ENCODE data around the gene MRPL34. TPM values are rescaled to one million over a fixed set of nuclear protein-coding genes. Genes with fewer than 3 reads are reported as not detected.

The MRPL34 gene
- total RNA-seq, 1 donor from 2014 or later, result 102 TPM

GRCh38 chr19:17328517-17329365 lies 23.1 kb downstream of the MRPL34 start:
- DNase-seq (ENCODE audit: low spot score), result no peak

GRCh38 chr19:17329366-17330261 lies 23.9 kb downstream of the MRPL34 start:
- no peak for DNase-seq (ENCODE audit: low spot score)

DNA sequence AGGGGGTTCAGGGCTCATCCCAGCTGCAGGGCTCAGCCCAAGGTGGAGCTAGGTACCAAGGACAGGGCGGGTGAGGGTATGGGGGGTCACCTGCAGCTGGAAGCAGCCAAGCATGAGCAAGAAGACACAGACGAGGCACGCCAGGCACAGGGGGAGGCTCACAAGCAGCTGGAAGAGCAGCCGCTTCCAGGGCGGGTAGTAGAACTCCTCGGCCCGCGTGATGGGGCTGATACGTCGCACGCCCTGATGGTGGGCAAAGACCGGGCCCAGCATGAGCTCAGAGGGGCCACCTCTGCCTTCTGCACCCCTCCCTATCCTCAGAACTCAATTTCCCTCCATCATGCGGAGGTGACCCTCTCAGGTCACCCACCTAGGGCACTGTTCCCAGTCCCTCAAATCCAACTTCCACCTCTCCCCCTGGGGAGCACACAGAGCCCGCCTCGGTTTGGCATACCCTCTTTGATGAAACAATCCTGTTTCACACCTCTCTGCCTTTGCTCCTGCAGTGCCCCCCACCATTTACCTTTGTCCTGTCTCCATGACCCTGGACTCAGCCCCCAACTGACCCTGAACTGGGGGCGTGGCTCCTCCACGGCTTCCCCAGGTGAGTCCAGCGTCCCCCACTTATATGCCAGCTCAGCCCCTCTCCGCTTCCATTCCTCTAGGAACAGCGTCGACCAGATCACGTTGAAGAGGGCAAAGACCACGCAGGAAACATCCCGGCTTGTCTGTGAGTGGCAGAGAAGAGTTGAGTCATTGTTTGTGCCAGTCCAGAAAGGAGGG lies 24.8 kb downstream of the MRPL34 start:
- DNase-seq (ENCODE audit: low spot score), result no peak

DNA sequence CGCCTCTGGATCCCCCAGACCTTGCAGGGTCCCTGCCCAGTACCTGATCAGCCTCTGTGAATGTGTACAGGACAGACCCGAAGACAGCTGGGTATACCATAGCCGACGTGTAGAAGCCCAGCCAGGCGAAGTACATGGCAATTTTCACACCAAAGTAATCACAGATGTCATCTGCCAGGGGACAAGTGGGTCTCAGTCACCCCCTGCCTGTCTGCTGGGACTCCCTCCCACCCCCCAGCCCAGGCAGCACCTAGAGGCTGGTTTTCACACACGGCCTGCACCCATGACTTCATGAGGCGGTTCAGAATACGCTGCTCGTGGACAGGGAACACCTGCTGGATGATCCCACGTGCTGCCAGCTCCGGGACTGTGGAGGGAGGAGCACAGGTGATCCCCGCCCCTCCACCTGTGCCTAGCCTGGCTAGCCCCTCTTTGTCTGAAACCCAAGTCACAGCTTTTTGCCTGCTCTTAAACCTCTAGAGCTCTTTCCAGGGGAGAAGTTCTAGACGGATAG lies 25.4 kb downstream of the MRPL34 start:
- no peak for DNase-seq (ENCODE audit: low spot score)

DNA sequence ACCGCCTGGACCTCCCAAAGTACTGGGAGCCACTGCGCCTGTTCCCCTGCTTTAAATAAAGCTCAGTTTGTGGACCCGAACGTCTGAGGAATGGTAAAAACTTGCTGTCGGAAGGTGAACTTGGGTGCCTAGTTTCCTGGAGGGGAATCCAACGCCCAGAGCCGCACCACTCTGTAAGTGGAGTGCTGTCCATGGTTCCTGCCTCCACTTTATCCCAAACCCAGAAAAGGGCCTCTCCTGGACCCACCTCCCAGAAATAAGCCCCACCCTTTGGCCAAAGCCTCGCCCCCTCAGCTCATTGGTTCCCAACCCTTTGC lies 26.6 kb downstream of the MRPL34 start:
- DNase-seq (ENCODE audit: low spot score), result no peak

DNA sequence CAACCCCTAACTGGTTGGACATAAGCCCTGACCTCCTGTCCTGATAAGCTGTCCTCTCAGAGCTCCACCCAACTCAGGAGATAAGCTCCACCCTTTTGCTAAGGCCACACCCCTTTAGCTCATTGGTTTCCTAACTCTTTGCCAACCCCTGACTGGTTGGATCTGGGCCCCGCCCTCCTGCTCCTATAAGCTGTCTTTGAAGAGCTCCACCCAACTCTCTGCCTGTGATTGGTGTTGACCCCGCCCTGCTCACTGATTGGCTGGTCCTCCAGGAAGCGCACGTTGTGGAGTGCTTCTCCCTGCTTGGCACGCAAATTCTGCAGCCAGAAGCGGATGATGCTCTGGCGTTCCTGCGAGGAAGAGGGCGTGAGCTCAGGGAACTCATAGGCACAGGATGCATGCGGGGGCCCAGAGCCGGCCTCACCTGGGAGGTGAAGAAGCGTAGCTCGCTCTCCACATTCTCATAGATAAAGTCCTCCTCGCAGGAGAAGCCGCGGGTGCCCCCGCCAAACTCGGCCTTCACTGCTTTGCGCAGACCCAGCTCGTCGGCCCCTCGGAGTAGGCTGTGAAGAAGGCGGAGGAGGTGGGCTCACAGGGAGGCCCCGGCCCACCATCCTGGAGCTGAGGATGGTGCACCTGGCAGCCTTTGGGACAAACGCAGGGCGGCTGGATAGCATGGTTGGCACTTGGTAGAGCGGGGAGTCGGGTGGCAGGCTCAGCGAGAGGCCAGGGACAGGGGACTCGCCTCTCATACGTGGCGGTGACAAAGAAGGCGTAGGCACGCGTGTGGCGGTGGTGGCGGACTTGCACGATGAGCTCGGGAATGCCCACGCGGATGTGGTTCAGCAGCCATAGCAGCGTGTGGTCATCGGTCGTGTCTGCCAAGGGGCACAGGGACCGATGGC lies 27.3 kb downstream of the MRPL34 start:
- no peak for DNase-seq (ENCODE audit: low spot score)

DNA sequence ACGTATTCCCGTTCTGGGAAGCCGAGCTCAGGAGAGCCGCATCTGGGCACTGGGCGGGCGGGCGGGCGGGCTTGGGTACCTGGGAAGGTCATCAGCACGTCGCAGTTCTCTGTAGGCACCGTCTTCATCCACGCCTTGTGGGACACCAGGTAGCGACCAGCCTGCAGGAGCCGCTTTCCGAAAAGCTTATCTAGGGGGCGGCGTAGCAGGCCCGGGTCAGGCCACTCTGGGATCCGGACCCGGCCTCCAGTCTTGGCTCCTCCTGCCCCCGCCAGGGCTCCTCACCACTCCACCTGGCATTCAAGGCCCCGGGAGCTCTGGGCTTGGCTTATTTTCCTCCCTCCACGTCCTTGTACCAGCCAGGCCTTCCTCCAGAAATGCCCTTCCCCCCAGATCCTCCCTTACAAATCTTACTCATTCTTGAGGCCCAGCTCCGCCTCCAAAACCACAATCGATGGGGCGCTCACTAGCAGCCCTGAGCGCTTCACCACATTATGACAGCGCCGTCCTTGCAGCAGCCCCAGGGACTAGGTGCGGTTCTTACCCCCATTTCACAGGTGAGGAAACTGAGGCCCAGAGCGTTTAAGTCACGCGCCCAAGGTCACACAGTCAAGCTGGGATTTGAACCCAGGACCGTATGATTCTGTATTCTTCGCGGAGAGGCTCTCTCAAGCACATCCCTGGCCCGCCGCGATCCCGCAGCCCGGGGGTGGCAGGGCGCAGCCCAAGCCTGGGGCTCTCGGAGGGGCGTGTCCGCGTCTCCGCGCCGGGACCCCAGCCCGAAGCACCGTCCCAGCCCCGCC lies 28.1 kb downstream of the MRPL34 start:
- peak; percentile 88 for DNase-seq (ENCODE audit: low spot score)

DNA sequence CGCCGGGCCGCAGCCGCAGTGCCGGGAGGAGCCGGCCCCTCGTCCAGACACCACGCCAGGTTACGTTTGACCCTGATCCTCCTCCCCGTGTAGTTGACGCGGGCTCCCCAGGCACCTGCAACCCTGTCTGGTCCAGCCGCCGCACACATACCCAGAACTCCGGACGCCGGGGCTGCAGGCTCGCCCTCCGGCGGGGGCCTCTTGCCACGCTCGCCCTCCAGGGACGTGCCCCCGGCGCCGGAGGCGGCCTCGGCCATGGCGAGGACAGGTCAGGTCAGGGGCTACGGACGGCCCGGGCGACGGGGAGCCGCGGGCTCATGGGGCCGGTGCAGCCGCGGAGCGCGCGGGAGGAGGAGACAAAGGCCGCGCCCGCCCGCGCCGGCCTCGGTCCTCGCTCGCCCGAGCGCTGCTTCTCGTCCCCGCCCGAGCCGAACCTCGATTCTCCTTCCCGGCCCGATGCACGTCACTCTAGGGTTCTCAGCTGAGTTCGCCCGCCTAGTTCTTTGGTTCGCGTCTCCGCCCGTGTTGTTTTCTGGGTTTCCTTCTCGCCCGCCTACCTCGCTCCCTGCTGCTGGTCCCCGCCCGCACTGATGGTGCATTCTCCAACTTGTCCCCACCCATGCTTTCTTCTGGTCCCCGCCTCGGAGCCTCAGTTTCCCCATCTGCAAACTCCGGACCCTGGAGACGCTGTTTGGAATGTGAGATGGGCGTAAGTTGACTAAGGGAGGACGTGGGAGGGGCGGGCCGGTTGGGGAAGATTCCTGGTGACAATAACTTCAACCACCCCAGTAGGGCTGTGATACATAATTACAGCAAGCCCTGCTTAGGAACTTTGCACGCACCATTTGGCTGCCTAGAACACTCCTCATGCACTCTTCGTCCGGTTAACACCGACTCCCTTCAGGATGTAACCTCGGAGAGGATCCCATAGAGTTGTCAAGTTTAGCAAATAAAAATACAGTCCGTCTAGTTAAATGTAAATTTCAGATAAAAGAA lies 29.0 kb downstream of the MRPL34 start, which contains the start of gene ANO8:
ANO8 (minus strand) TSS at position 442 of the 996 bp plus-strand sequence; CDS start at position 257, 185 bp downstream.
- peak; percentile 97 for DNase-seq (ENCODE audit: low spot score)

- no peak for DNase-seq (ENCODE audit: low spot score)
These were observed 29.9 kb downstream of the MRPL34 start for GRCh38 chr19:17335575-17335974.

GRCh38 chr19:17336872-17337674 lies 31.4 kb downstream of the MRPL34 start, which contains the start of gene GTPBP3:
Gene GTPBP3, plus strand, starts transcription at chr19:17337553. Its CDS starts 59 bp downstream, at chr19:17337612.
- DNase-seq (ENCODE audit: low spot score), result peak; percentile 97

DNA sequence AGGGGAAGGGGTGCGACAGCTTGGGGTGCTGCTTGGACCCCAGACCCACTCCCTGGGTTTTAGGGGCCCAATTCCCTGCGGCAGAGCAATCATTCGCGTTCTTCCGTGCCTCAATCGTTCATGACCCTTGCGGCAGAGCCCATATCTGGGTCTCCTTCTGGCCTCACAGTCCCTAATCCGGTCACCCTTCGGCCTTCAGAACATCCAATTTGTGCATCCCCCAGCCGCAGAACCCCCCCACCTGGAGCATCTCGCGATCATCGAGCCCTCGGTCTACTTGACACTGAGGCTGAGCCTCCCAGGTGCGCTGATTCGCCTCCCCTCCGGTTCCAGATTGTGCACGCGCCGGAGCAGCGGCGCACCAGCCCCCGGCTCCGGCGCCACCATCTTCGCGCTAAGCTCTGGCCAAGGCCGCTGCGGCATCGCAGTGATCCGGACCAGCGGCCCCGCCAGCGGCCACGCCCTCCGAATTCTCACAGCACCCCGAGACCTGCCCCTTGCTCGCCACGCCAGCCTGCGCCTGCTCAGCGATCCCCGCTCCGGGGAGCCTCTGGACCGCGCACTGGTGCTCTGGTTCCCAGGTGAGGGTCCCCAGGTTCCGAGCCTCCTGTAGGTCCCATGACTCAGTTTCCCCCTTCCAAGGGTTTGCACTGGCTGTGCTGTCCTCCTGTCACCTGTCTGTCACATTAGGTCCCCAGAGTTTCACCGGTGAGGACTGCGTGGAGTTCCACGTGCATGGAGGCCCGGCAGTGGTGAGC lies 32.2 kb downstream of the MRPL34 start:
- DNase-seq (ENCODE audit: low spot score), result no peak

DNA sequence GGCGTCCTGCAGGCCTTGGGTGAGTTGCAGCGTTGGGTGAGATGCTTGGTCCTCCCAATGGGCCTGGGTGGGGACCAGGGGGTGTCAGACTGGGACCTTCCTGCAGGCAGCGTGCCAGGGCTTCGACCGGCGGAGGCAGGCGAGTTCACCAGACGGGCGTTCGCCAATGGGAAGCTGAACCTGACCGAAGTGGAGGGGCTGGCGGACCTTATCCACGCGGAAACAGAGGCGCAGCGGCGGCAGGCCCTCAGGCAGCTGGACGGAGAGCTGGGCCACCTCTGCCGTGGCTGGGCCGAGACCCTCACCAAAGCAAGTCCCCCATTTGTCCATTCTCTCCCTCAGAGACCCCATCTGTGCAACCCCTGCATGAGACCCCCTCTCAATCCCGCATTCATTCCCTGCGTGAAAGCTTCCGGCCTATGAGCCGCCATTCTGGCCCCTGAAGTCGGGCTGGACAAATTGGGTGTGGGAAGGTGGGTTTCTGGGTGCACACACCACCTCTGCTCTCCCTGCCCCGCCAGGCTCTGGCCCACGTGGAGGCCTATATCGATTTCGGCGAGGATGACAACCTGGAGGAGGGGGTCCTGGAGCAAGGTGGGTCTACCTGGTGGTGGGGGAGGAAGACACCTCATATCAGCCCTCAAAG lies 32.9 kb downstream of the MRPL34 start:
- DNase-seq (ENCODE audit: low spot score), result no peak

GRCh38 chr19:17339088-17339741 lies 33.5 kb downstream of the MRPL34 start:
- DNase-seq (ENCODE audit: low spot score), result no peak

- no peak for DNase-seq (ENCODE audit: low spot score)
These were observed 34.7 kb downstream of the MRPL34 start for GRCh38 chr19:17340302-17340870.

- DNase-seq (ENCODE audit: low spot score), result no peak
These were observed 35.2 kb downstream of the MRPL34 start for GRCh38 chr19:17340871-17341357.

Measured in mucosa of gallbladder (tissue), 1 donor.